Loucy (cell line): ENCODE data around the gene DGUOK.

Experiments used
- CTCF ChIP-seq: fragments of 200-600 bp; sonication (generic); conservative IDR thresholded peaks from 2 replicates; pipeline ENCODE4 v1.5.1; 2014; ENCODE audit warnings: mild to moderate bottlenecking, antibody characterized with exemption, low read length
- EZH2phosphoT487 ChIP-seq: fragments of 200-600 bp; IDR thresholded peaks from 2 replicates; pipeline ENCODE4 v1.6.1; 2018; ENCODE audit warnings: antibody characterized with exemption, mild to moderate bottlenecking, moderate library complexity, borderline replicate concordance

- no peak for TF ChIP-seq CTCF
- no peak for TF ChIP-seq EZH2phosphoT487
Observed at GRCh38 chr2:73897240-73897583, 29.5 kb upstream of the DGUOK start.
